ENCODE data around the gene TMEM139.

DNA sequence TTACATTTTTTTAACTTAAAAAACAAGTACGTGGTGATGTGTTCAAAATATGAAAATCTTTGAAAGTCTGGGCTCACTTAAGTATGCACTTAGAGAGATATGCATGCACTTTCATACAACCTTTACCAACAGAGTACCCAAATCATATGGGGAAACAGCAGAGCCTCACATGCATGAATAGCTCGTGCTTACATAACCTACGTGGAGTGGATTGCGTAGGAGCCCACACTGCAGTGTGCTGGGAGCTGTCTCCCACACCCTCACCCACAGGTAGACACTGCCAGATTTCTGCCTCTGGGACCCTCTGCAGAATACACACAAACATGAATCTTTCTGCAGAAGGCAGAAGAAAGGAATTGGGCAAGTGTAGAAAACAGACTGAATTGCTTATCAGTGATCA, 31.7 kb downstream of the TMEM139 start:
- TF ChIP-seq, protein P1, sequence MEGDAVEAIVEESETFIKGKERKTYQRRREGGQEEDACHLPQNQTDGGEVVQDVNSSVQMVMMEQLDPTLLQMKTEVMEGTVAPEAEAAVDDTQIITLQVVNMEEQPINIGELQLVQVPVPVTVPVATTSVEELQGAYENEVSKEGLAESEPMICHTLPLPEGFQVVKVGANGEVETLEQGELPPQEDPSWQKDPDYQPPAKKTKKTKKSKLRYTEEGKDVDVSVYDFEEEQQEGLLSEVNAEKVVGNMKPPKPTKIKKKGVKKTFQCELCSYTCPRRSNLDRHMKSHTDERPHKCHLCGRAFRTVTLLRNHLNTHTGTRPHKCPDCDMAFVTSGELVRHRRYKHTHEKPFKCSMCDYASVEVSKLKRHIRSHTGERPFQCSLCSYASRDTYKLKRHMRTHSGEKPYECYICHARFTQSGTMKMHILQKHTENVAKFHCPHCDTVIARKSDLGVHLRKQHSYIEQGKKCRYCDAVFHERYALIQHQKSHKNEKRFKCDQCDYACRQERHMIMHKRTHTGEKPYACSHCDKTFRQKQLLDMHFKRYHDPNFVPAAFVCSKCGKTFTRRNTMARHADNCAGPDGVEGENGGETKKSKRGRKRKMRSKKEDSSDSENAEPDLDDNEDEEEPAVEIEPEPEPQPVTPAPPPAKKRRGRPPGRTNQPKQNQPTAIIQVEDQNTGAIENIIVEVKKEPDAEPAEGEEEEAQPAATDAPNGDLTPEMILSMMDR (IDR thresholded peaks at IDR 0.05): no peak
- no peak for TF ChIP-seq POLR2AphosphoS5 (IDR thresholded peaks at IDR 0.05)
- TF ChIP-seq EP300 (IDR thresholded peaks at IDR 0.05; ENCODE audit: low read depth): no peak
- no peak for TF ChIP-seq POLR2A (IDR thresholded peaks at IDR 0.05)

Measured in transverse colon (tissue), 4 donors.